SK-N-SH (cell line): Measurements from ENCODE around the gene SLC44A2. TPM values are rescaled to one million over a fixed set of nuclear protein-coding genes. Genes with fewer than 3 reads are reported as not detected.

Experiments
- CTCF ChIA-PET: fragments of 300-600, 350-600 bp; formaldehyde crosslinking; extraction: SDS; loops from one replicate; lab custom pipeline; 2021; lab: Yijun Ruan, JAX
- POLR2A ChIA-PET: fragments of 350-600 bp; sonication (Branson Sonifier 250); formaldehyde crosslinking; extraction: SDS; loops from one replicate; lab custom pipeline; 2020; ENCODE audit warnings: antibody characterized with exemption, inconsistent platforms; lab: Yijun Ruan, JAX
- DNase-seq: peaks from one replicate; pipeline ENCODE4 v3.0.0; 2012
- H2AFZ ChIP-seq: fragments of 200-600 bp; sonication (generic); 2 replicates; pipeline ENCODE4 v1.8.1; 2016; ENCODE audit warnings: antibody characterized with exemption, mild to moderate bottlenecking, low read depth
- H3F3A ChIP-seq: fragments of 200-600 bp; sonication (generic); replicated peaks from 2 replicates; pipeline ENCODE3; 2016; ENCODE audit warnings: antibody characterized with exemption, mild to moderate bottlenecking; ENCODE audit not compliant: insufficient read depth
- H3K27ac ChIP-seq, 2 experiments: fragments of 200-500 bp in 1 of 2; fragments of 200-600 bp in 1 of 2; sonication (Bioruptor generic) in 1 of 2; sonication (generic), shearing (Covaris generic) in 1 of 2; 2 replicates each; pipeline versions ENCODE4 v1.5.1 to v1.6.1; 2014 to 2016; ENCODE audit warnings: low read depth in 2 of 2, inconsistent platforms in 1 of 2, low read length in 1 of 2, mild to moderate bottlenecking in 1 of 2, mixed read lengths in 1 of 2
- H3K27me3 ChIP-seq: fragments of 200-600 bp; sonication (generic), shearing (Covaris generic); 2 replicates; pipeline ENCODE4 v1.6.1; 2016; ENCODE audit warnings: mixed run types; ENCODE audit not compliant: insufficient read depth
- H3K36me3 ChIP-seq, 2 experiments: fragments of 200-500 bp in 1 of 2; fragments of 200-600 bp in 1 of 2; sonication (Bioruptor generic) in 1 of 2; sonication (generic) in 1 of 2; replicated peaks in 1 of 2; 2 replicates each; pipeline versions ENCODE3 to v1.5.1; 2014 to 2016; ENCODE audit warnings: low read length in 1 of 2, mild to moderate bottlenecking in 1 of 2; ENCODE audit not compliant: insufficient read depth in 2 of 2, control insufficient read depth in 1 of 2
- H3K4me1 ChIP-seq, 2 experiments: fragments of 200-500 bp in 1 of 2; fragments of 200-600 bp in 1 of 2; sonication (Bioruptor generic) in 1 of 2; sonication (generic), shearing (Covaris generic) in 1 of 2; 2 replicates each; pipeline versions ENCODE4 v1.5.1 to v1.6.1; 2014 to 2016; ENCODE audit warnings: low read depth in 1 of 2, low read length in 1 of 2, mixed run types in 1 of 2; ENCODE audit not compliant: insufficient read depth in 2 of 2, control insufficient read depth in 1 of 2
- H3K4me2 ChIP-seq: fragments of 200-600 bp; sonication (generic), shearing (Covaris generic); 2 replicates; pipeline ENCODE4 v1.6.1; 2017; ENCODE audit warnings: mixed run types
- H3K4me3 ChIP-seq, 2 experiments: fragments of 200-500 bp in 1 of 2; fragments of 200-600 bp in 1 of 2; sonication (Bioruptor generic) in 1 of 2; sonication (generic), shearing (Covaris generic) in 1 of 2; 2 replicates each; pipeline versions ENCODE4 v1.5.1 to v1.8.1; 2014 to 2016; ENCODE audit warnings: low read depth in 2 of 2, inconsistent platforms in 1 of 2, low read length in 1 of 2, mild to moderate bottlenecking in 1 of 2, mixed read lengths in 1 of 2, moderate library complexity in 1 of 2
- H3K79me2 ChIP-seq: fragments of 200-600 bp; sonication (generic); 2 replicates; pipeline ENCODE4 v1.8.1; 2017; ENCODE audit warnings: mild to moderate bottlenecking; ENCODE audit not compliant: insufficient read depth
- H3K9ac ChIP-seq: fragments of 200-600 bp; sonication (generic); 2 replicates; pipeline ENCODE4 v1.6.1; 2017; ENCODE audit warnings: mixed run types
- H3K9me2 ChIP-seq: fragments of 200-600 bp; sonication (generic); 2 replicates; pipeline ENCODE4 v1.6.1; 2017; ENCODE audit warnings: mixed run types
- H3K9me3 ChIP-seq: fragments of 200-600 bp; sonication (generic); 2 replicates; pipeline ENCODE4 v1.6.1; 2017; ENCODE audit warnings: mixed run types, mild to moderate bottlenecking, moderate library complexity
- H4K20me1 ChIP-seq: fragments of 200-600 bp; sonication (generic); 2 replicates; pipeline ENCODE4 v1.6.1; 2017; ENCODE audit warnings: mild to moderate bottlenecking, mixed run types; ENCODE audit not compliant: insufficient read depth
- CHD2 ChIP-seq: fragments of 150-350 bp; IDR thresholded peaks from 2 replicates; pipeline ENCODE4 v1.6.1; 2018; ENCODE audit warnings: low read length; ENCODE audit not compliant: partially characterized antibody
- ELF1 ChIP-seq: IDR thresholded peaks from 2 replicates; pipeline ENCODE4 v1.4.0; 2012
- EP300 ChIP-seq, 2 experiments: IDR thresholded peaks; 2 replicates each; pipeline versions ENCODE4 v1.4.0 to v1.6.1; 2012; ENCODE audit warnings: borderline replicate concordance in 1 of 2, low read depth in 1 of 2, low read length in 1 of 2
- EZH2phosphoT487 ChIP-seq: fragments of 200-600 bp; sonication (generic); IDR thresholded peaks from 2 replicates; pipeline ENCODE4 v1.6.1; 2017; ENCODE audit warnings: low read depth, mixed run types, mild to moderate bottlenecking, antibody characterized with exemption, moderate library complexity, borderline replicate concordance
- FOXJ3 ChIP-seq: sonication (generic); formaldehyde crosslinking; IDR thresholded peaks from 2 replicates; pipeline ENCODE4 v1.5.1; 2020; ENCODE audit warnings: mild to moderate bottlenecking, missing genetic modification reagents
- MAX ChIP-seq: IDR thresholded peaks from 2 replicates; pipeline ENCODE4 v1.4.0; 2012; ENCODE audit warnings: low read depth
- NFIC ChIP-seq: IDR thresholded peaks from 2 replicates; pipeline ENCODE4 v1.4.0; 2012; ENCODE audit warnings: borderline replicate concordance
- POLR2AphosphoS5 ChIP-seq: IDR thresholded peaks from 2 replicates; pipeline ENCODE4 v1.6.1; 2012; ENCODE audit warnings: low read depth, low read length
- RFX5 ChIP-seq: IDR thresholded peaks from 2 replicates; pipeline ENCODE4 v1.6.1; 2012; ENCODE audit warnings: mild to moderate bottlenecking, improper control_type of control experiment, low read length
- RXRA ChIP-seq: IDR thresholded peaks from 2 replicates; pipeline ENCODE4 v1.4.0; 2012; ENCODE audit warnings: low read depth, mild to moderate bottlenecking, borderline replicate concordance
- SIN3A ChIP-seq: IDR thresholded peaks from 2 replicates; pipeline ENCODE4 v1.6.1; 2012; ENCODE audit warnings: low read depth, mild to moderate bottlenecking, low read length, moderate library complexity, borderline replicate concordance
- TAF1 ChIP-seq: IDR thresholded peaks from 2 replicates; pipeline ENCODE4 v1.6.1; 2012; ENCODE audit warnings: low read depth, mild to moderate bottlenecking, low read length, moderate library complexity, borderline replicate concordance
- TCF12 ChIP-seq: IDR thresholded peaks from 2 replicates; pipeline ENCODE4 v1.4.0; 2012
- WGBS: methylation state at CpG from one replicate; pipeline ENCODE4 v1.1.6; 2017; ENCODE audit warnings: low lambda C conversion rate; 5-methylcytosine and 5-hydroxymethylcytosine counted together
- polyA plus RNA-seq, 3 experiments: library from polyadenylated mRNA; depleted of rRNA; stranded (reverse); fragments of >200 nt; gene quantifications; 2 replicates each; pipeline ENCODE4 v1.2.3, GENCODE V29; 2012
- TF ChIP-seq, protein P1 (sequence below): fragments of 150-350 bp; IDR thresholded peaks from 2 replicates; pipeline ENCODE4 v1.6.1; 2016; ENCODE audit warnings: mild to moderate bottlenecking, low read depth, low read length

Gene SLC44A2
- polyA plus RNA-seq, 1 of the 3 experiments (the other 2 are of a cell fraction), result 61.4 TPM

DNA sequence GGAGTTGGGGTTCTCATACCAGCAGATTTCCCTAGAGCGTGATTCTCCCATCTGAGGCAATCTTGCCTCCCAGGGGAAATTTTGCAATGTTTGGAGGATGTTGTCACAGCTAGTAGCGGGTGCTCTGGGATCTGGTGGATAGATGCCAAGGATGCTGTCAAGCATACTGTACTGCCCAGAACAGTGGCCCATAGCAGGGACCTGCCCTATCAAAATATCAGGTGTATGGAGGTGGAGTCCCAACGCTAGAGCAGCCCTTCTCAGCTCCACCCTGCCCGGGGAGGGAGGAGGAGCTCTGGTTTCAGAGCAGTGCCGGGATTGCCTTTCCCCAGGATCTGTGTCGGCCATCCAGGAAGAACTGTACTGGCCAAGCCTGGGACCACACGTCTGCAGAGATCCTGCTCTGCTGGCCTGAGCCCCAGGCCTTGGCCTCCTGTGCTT is 65.0 kb downstream of the SLC44A2 start:
- Histone ChIP-seq H3K27me3 (no peaks in the 10 kb centered on the region), H3K4me2 (no peak overlapping the region), H3F3A (peaks cover 38% of the 10 kb centered on the region), H3K9me3 (no peaks in the 10 kb centered on the region), H3K36me3 (peaks cover 32 to 66% of the 10 kb centered on the region in 2 experiments), H3K4me3 (no peak overlapping the region), H3K9ac (no peak overlapping the region), H3K27ac (no peak overlapping the region), H3K4me1 (peaks cover 0 to 7% of the 10 kb centered on the region in 2 experiments; a peak in 1 of 4 replicates)
- POLR2A ChIA-PET, result no interaction called here
- TF ChIP-seq TAF1, result no peak
- TF ChIP-seq POLR2AphosphoS5, result no peak
- TF ChIP-seq EP300 (IDR thresholded peaks at IDR 0.05; ENCODE audit: borderline replicate concordance in 1 of 2, low read depth in 1 of 2, low read length in 1 of 2), result no peak
- TF ChIP-seq CHD2, result no peak
- TF ChIP-seq RFX5, result no peak
- TF ChIP-seq, protein P1, sequence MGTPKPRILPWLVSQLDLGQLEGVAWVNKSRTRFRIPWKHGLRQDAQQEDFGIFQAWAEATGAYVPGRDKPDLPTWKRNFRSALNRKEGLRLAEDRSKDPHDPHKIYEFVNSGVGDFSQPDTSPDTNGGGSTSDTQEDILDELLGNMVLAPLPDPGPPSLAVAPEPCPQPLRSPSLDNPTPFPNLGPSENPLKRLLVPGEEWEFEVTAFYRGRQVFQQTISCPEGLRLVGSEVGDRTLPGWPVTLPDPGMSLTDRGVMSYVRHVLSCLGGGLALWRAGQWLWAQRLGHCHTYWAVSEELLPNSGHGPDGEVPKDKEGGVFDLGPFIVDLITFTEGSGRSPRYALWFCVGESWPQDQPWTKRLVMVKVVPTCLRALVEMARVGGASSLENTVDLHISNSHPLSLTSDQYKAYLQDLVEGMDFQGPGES, result no peak
- TF ChIP-seq, all 33 proteins: peak for 0
- peaks cover 6% of the 10 kb centered on the region; the same call in 1 of the 2 replicates for H3K79me2 ChIP-seq
- CTCF ChIA-PET, result interaction anchor here (0.7 to 3.2 kb wide), 3 partner anchors 10 to 174 kb away, joined by 3 to 22 read pairs (median 3); partner anchors contain the start of gene QTRT1
- no peak overlapping the region for H2AFZ ChIP-seq
- peaks cover 87% of the 10 kb centered on the region for H4K20me1 ChIP-seq
- DNase-seq, result no peak
- H3K9me2 ChIP-seq, result no peaks in the 10 kb centered on the region
- 79% methylated on average over 7 of the region's 7 CpGs for WGBS

- Histone ChIP-seq H3K4me1 (peaks cover 0 to 10% of the 10 kb centered on the region in 2 experiments; a peak in 1 of 4 replicates), H3K9me2 (no peaks in the 10 kb centered on the region), H3K9me3 (no peaks in the 10 kb centered on the region), H3K79me2 (no peaks in the 10 kb centered on the region; the same call in 1 of the 2 replicates), H3K27ac (no peak overlapping the region), H2AFZ (no peak overlapping the region), H3K4me2 (no peak overlapping the region), H3K4me3 (no peak overlapping the region), H3K9ac (no peak overlapping the region), H3F3A (peaks cover 42% of the 10 kb centered on the region), H4K20me1 (peaks cover 82% of the 10 kb centered on the region), H3K27me3 (no peaks in the 10 kb centered on the region), H3K36me3 (peaks cover 26 to 56% of the 10 kb centered on the region in 2 experiments)
- POLR2A ChIA-PET, result interaction anchor here (1.2 kb wide), 1 partner anchor 17 kb away, joined by 3 read pairs; no protein-coding TSS in a partner anchor
- DNase-seq, result no peak
- CTCF ChIA-PET, result interaction anchor here (0.7 to 2.5 kb wide), 4 partner anchors 9 to 174 kb away, joined by 3 to 14 read pairs (median 5); partner anchors contain the start of gene QTRT1
- no peak for TF ChIP-seq ELF1
- TF ChIP-seq TCF12, result no peak
- no peak for TF ChIP-seq EZH2phosphoT487
- no peak for TF ChIP-seq SIN3A
- no peak for TF ChIP-seq RXRA
- TF ChIP-seq MAX, result no peak
- TF ChIP-seq NFIC, result no peak
- TF ChIP-seq FOXJ3, result no peak
- 90% methylated on average over 11 of the region's 23 CpGs for WGBS
Observed at GRCh38 chr19:10691178-10691881, 66.0 kb downstream of the SLC44A2 start.
